HepG2 (cell line): ENCODE measurements around the gene CD274. TPM values are rescaled to one million over a fixed set of nuclear protein-coding genes. Genes with fewer than 3 reads are reported as not detected.

Experiments used
- ATAC-seq: fragments of 200-7000 bp; cut with Tn5 transposase; 3 replicates; pipeline ENCODE4 v1.9.1; 2020; ENCODE audit warnings: mild to moderate bottlenecking, moderate library complexity
- BruUV-seq: library from RNA; stranded (reverse); fragments of 400-500 nt; replicated peaks from 2 replicates; lab custom pipeline; 2021; lab: Mats Ljungman, UMichigan
- CTCF ChIA-PET: fragments of 300-600 bp; formaldehyde crosslinking; extraction: SDS; loops from one replicate; lab custom pipeline; 2021; ENCODE audit warnings: low total read pairs, inconsistent platforms, low intra/inter-chr PET ratio; lab: Yijun Ruan, JAX
- POLR2A ChIA-PET: fragments of 350-600 bp; sonication (Branson Sonifier 250); formaldehyde crosslinking; loops from one replicate; lab custom pipeline; 2020; ENCODE audit warnings: antibody characterized with exemption, inconsistent platforms; lab: Yijun Ruan, JAX
- DNase-seq: peaks from one replicate; pipeline ENCODE4 v3.0.0-alpha.2; 2015; ENCODE audit warnings: low spot score
- FAIRE-seq: peaks from 3 replicates; lab custom pipeline; 2011; peaks lifted over from hg19 to GRCh38; lab: Jason Lieb, UNC
- H2AFZ ChIP-seq: one replicate; pipeline ENCODE4 v1.6.1; 2011; ENCODE audit warnings: low read length, inconsistent platforms
- H3K27ac ChIP-seq: fragments of 300-600 bp; 3 replicates; pipeline ENCODE4 v1.8.0; 2011; ENCODE audit warnings: mixed run types, mild to moderate bottlenecking, mixed read lengths, low read length, inconsistent platforms; ENCODE audit not compliant: insufficient read depth; ENCODE audit errors: extremely low read length
- H3K27me3 ChIP-seq, 2 experiments: fragments of 200-600 bp in 1 of 2; 2 replicates in 1 of 2; 3 replicates in 1 of 2; pipeline versions ENCODE4 v1.6.0 to v1.8.0; 2011; ENCODE audit warnings: low read length in 2 of 2, mild to moderate bottlenecking in 2 of 2, moderate library complexity in 2 of 2, inconsistent platforms in 1 of 2; ENCODE audit not compliant: insufficient read depth in 2 of 2, control insufficient read depth in 1 of 2
- H3K36me3 ChIP-seq, 2 experiments: fragments of 200-600 bp in 1 of 2; replicated peaks in 1 of 2; 2 replicates in 1 of 2; 3 replicates in 1 of 2; pipeline versions ENCODE4 v1.5.1 to v1.8.0; 2011; ENCODE audit warnings: low read length in 2 of 2, inconsistent platforms in 1 of 2; ENCODE audit not compliant: insufficient read depth in 2 of 2, control insufficient read depth in 1 of 2
- H3K4me1 ChIP-seq: 2 replicates; pipeline ENCODE4 v1.5.1; 2012; ENCODE audit warnings: low read length, inconsistent platforms; ENCODE audit not compliant: insufficient read depth
- H3K4me2 ChIP-seq: 2 replicates; pipeline ENCODE4 v1.6.0; 2011; ENCODE audit warnings: low read depth, low read length, inconsistent platforms
- H3K4me3 ChIP-seq, 3 experiments: fragments of 200-600 bp in 1 of 3; sonication (generic), shearing (Covaris generic) in 1 of 3; replicated peaks in 1 of 3; 2 replicates each; pipeline ENCODE4 v1.5.1; 2011 to 2016; ENCODE audit warnings: low read length in 3 of 3, inconsistent platforms in 2 of 3, low read depth in 2 of 3, mild to moderate bottlenecking in 2 of 3, control low read depth in 1 of 3, mixed read lengths in 1 of 3; ENCODE audit not compliant: insufficient read depth in 1 of 3
- H3K79me2 ChIP-seq: one replicate; pipeline ENCODE4 v1.6.1; 2011; ENCODE audit warnings: low read length, inconsistent platforms; ENCODE audit not compliant: insufficient read depth
- H3K9ac ChIP-seq: 2 replicates; pipeline ENCODE4 v1.6.0; 2011; ENCODE audit warnings: mild to moderate bottlenecking, low read depth, low read length, inconsistent platforms; ENCODE audit not compliant: insufficient read depth
- H3K9me3 ChIP-seq: 2 replicates; pipeline ENCODE4 v1.5.1; 2012; ENCODE audit warnings: mild to moderate bottlenecking, low read length
- H4K20me1 ChIP-seq: 2 replicates; pipeline ENCODE4 v1.6.0; 2011; ENCODE audit warnings: inconsistent platforms, mild to moderate bottlenecking, low read length, moderate library complexity; ENCODE audit not compliant: insufficient read depth
- KAT2B ChIP-seq: fragments of 150-350 bp; IDR thresholded peaks from 2 replicates; pipeline ENCODE4 v1.6.1; 2014; ENCODE audit warnings: low read depth, low read length, borderline replicate concordance
- KMT2A ChIP-seq: sonication (generic); formaldehyde crosslinking; IDR thresholded peaks from 2 replicates; pipeline ENCODE4 v1.4.0; 2020; ENCODE audit warnings: missing genetic modification reagents
- RNF2 ChIP-seq: fragments of 450-650 bp; conservative IDR thresholded peaks from 2 replicates; pipeline ENCODE4 v1.6.1; 2016; ENCODE audit warnings: low read depth
- SAFB2 ChIP-seq: sonication (generic); formaldehyde crosslinking; IDR thresholded peaks from 2 replicates; pipeline ENCODE4 v1.5.1; 2020; ENCODE audit warnings: missing genetic modification reagents, low read depth, mild to moderate bottlenecking, borderline replicate concordance
- SKI ChIP-seq: fragments of 450-650 bp; IDR thresholded peaks from one replicate; pipeline ENCODE4 v1.6.1; 2018; ENCODE audit warnings: mild to moderate bottlenecking; ENCODE audit not compliant: partially characterized antibody
- SNAPC2 ChIP-seq: sonication (generic); formaldehyde crosslinking; IDR thresholded peaks from 2 replicates; pipeline ENCODE4 v1.8.1; 2022; ENCODE audit warnings: mild to moderate bottlenecking, missing genetic modification reagents
- YEATS4 ChIP-seq: sonication (generic); formaldehyde crosslinking; IDR thresholded peaks from 2 replicates; pipeline ENCODE4 v1.4.0; 2020; ENCODE audit warnings: missing genetic modification reagents, borderline replicate concordance
- ZMYM3 ChIP-seq: sonication (generic); formaldehyde crosslinking; IDR thresholded peaks from 2 replicates; pipeline ENCODE4 v1.5.1; 2020; ENCODE audit warnings: mild to moderate bottlenecking, missing genetic modification reagents
- ZNF138 ChIP-seq: sonication (generic); formaldehyde crosslinking; IDR thresholded peaks from 2 replicates; pipeline ENCODE4 v1.5.0; 2020; ENCODE audit warnings: mild to moderate bottlenecking, low read depth, missing genetic modification reagents
- ZNF224 ChIP-seq: sonication (generic); formaldehyde crosslinking; IDR thresholded peaks from 2 replicates; pipeline ENCODE4 v1.5.0; 2020; ENCODE audit warnings: mild to moderate bottlenecking, missing genetic modification reagents
- ZNF234 ChIP-seq: sonication (generic); formaldehyde crosslinking; conservative IDR thresholded peaks from 2 replicates; pipeline ENCODE4 v1.5.1; 2020; ENCODE audit warnings: mild to moderate bottlenecking, missing genetic modification reagents
- ZNF329 ChIP-seq: sonication (generic); formaldehyde crosslinking; IDR thresholded peaks from 2 replicates; pipeline ENCODE4 v1.9.0; 2021; ENCODE audit warnings: low read depth, mild to moderate bottlenecking, missing genetic modification reagents
- ZNF382 ChIP-seq: sonication (generic); formaldehyde crosslinking; IDR thresholded peaks from 2 replicates; pipeline ENCODE4 v1.5.0; 2020; ENCODE audit warnings: missing genetic modification reagents, mild to moderate bottlenecking, borderline replicate concordance
- ZNF879 ChIP-seq: sonication (generic); formaldehyde crosslinking; IDR thresholded peaks from 2 replicates; pipeline ENCODE4 v1.8.1; 2023; ENCODE audit warnings: missing genetic modification reagents
- ZSCAN31 ChIP-seq: sonication (generic); formaldehyde crosslinking; IDR thresholded peaks from 2 replicates; pipeline ENCODE4 v1.5.0; 2020; ENCODE audit warnings: low read depth, mild to moderate bottlenecking, missing genetic modification reagents
- WGBS: methylation state at CpG from one replicate; pipeline ENCODE4 v1.1.6; 2017; ENCODE audit warnings: low lambda C conversion rate; 5-methylcytosine and 5-hydroxymethylcytosine counted together
- in situ Hi-C: cut with HindIII; loops from 2 replicates; pipeline ENCODE4 v1.10.0; 2017; ENCODE audit warnings: low pct_unique_long_range_greater_than_20kb; ENCODE audit not compliant: extremely low pct_ligation_motif_present
- intact Hi-C: fragments of 100-400 bp; cut with micrococcal nuclease; formaldehyde crosslinking; loops from one replicate; pipeline ENCODE4 v1.10.0; 2022; ENCODE audit not compliant: unreplicated experiment
- polyA plus RNA-seq, 8 experiments: library from polyadenylated mRNA; depleted of rRNA in 3 of 8; stranded (reverse) in 7 of 8; unstranded in 1 of 8; fragments of >200 nt; fragmentation: Illumina TruSeq in 4 of 8; extraction: Trizol in 4 of 8; gene quantifications; 2 replicates each; pipeline versions ENCODE4 v1.2.1 to v1.2.3, GENCODE V29; 2011 to 2016; ENCODE audit warnings: low read depth in 4 of 8, missing spikeins in 1 of 8, mixed read lengths in 1 of 8; ENCODE audit not compliant: insufficient read depth in 1 of 8
- total RNA-seq, 5 experiments: library from RNA; depleted of rRNA; stranded (reverse); fragments of >200 nt; fragmentation: Illumina TruSeq; extraction: Trizol; gene quantifications; 2 replicates each; pipeline ENCODE4 v1.2.3, GENCODE V29; 2016; ENCODE audit warnings: low read depth in 1 of 5

CD274 gene
- total and polyA plus RNA-seq, 2 of the 13 experiments (the other 11 are each of a cell fraction or from before 2014, with no cell fraction given) = 0.17 to 0.49 TPM

GRCh38 chr9:5402217-5402616 is 48.1 kb upstream of the CD274 start:
- H3K4me2 ChIP-seq = no peak overlapping the region
- ChIA-PET CTCF (no interaction called here), POLR2A (no interaction called here)
- ATAC-seq (no peak), FAIRE-seq (no peak), DNase-seq (no peak)
- no TSS peak for BruUV-seq
- intact Hi-C loops (no loop called here), in situ Hi-C loops (no loop called here)
- H3K27me3 ChIP-seq = no peaks in the 10 kb centered on the region
- no peak overlapping the region for H3K9ac ChIP-seq
- no peaks in the 10 kb centered on the region for H3K36me3 ChIP-seq
- no peaks in the 10 kb centered on the region for H4K20me1 ChIP-seq
- H3K4me1 ChIP-seq = no peaks in the 10 kb centered on the region
- H3K79me2 ChIP-seq = no peaks in the 10 kb centered on the region
- no peak for TF ChIP-seq ZNF879 (CRISPR knock-in tag)
- TF ChIP-seq YEATS4 = no peak
- no peak for TF ChIP-seq ZSCAN31 (CRISPR knock-in tag)
- no peak for TF ChIP-seq KAT2B
- no peak for TF ChIP-seq ZNF234 (CRISPR knock-in tag)
- no peak for TF ChIP-seq SAFB2 (CRISPR knock-in tag)
- TF ChIP-seq RNF2 = no peak
- TF ChIP-seq SKI = no peak
- no peak for TF ChIP-seq ZNF224
- H3K27ac ChIP-seq = no peak overlapping the region
- H2AFZ ChIP-seq = no peak overlapping the region
- no peaks in the 10 kb centered on the region for H3K9me3 ChIP-seq
- no peak overlapping the region for H3K4me3 ChIP-seq

DNA sequence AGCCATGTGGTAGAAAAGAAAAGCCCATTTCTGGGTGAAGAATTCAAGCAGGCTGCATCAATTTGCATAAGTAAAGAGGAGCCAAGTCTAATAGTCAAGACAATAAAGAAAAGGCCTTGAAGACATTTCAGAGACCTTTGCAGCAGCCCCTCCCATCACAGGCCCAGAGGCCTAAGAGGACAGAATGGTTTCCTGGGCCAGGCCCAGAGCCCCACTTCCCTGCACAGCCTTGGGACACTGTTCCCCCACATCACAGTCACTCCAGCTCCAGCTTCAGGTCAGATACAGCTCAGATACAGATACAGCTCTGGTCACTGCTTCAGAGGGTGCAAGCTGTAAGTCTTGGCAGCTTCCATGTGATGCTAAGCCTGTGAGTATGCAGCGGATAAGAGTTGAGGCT is 41.7 kb upstream of the CD274 start:
- POLR2A ChIA-PET = no interaction called here
- H3K4me2 ChIP-seq = no peak overlapping the region
- peaks cover 16% of the 10 kb centered on the region for H3K9me3 ChIP-seq
- H2AFZ ChIP-seq = no peak overlapping the region
- H4K20me1 ChIP-seq = no peaks in the 10 kb centered on the region
- TF ChIP-seq ZMYM3 = no peak
- no peak for TF ChIP-seq SNAPC2 (CRISPR knock-in tag)
- no peak for TF ChIP-seq ZNF382 (CRISPR knock-in tag)
- no peak for TF ChIP-seq KMT2A (CRISPR knock-in tag)
- no peak for TF ChIP-seq ZNF329
- no peak for TF ChIP-seq ZNF138 (CRISPR knock-in tag)
- H3K4me1 ChIP-seq = no peaks in the 10 kb centered on the region
- no TSS peak for BruUV-seq
- no peaks in the 10 kb centered on the region for H3K27me3 ChIP-seq
- FAIRE-seq (no peak), ATAC-seq (no peak), DNase-seq (no peak)
- no peaks in the 10 kb centered on the region for H3K36me3 ChIP-seq
- no peak overlapping the region for H3K27ac ChIP-seq
- no peak overlapping the region for H3K9ac ChIP-seq
- intact Hi-C loops = no loop called here
- no peaks in the 10 kb centered on the region for H3K79me2 ChIP-seq
- WGBS = 100% methylated on average over 1 of the region's 1 CpG
- H3K4me3 ChIP-seq = no peak overlapping the region
- CTCF ChIA-PET = no interaction called here
- in situ Hi-C loops = no loop called here
